Uterus (tissue), 4 donors: ENCODE results near the gene MORN3. TPM values are rescaled to one million over a fixed set of nuclear protein-coding genes. Genes with fewer than 3 reads are reported as not detected.

Experiments used
- DNase-seq, 2 donors: peaks; one replicate each; pipeline ENCODE4 v3.0.0-alpha.2; 2019 to 2020
- H3K27ac ChIP-seq, 2 donors: fragments of 200-600 bp; sonication (generic); 1 replicate in 1 of 2; 2 replicates in 1 of 2; pipeline ENCODE4 v1.5.1; 2016 to 2018
- H3K27me3 ChIP-seq, 2 donors: fragments of 200-600 bp; sonication (generic); one replicate each; pipeline ENCODE4 v1.5.1; 2018 to 2019; ENCODE audit warnings: control low read depth in 1 of 2
- H3K36me3 ChIP-seq, 2 donors: fragments of 200-600 bp; sonication (generic); one replicate each; pipeline ENCODE4 v1.5.1; 2019; ENCODE audit warnings: control low read depth in 1 of 2
- H3K4me1 ChIP-seq, 2 donors: fragments of 200-600 bp; sonication (generic); one replicate each; pipeline ENCODE4 v1.5.1; 2018 to 2019; ENCODE audit warnings: control low read depth in 1 of 2
- H3K4me3 ChIP-seq, 2 donors: fragments of 200-600 bp; sonication (generic); 1 replicate in 1 of 2; 2 replicates in 1 of 2; pipeline ENCODE4 v1.5.1; 2018 to 2019; ENCODE audit warnings: mild to moderate bottlenecking in 1 of 2
- H3K9me3 ChIP-seq, 2 donors: fragments of 200-600 bp; sonication (generic); one replicate each; pipeline ENCODE4 v1.5.1; 2019; ENCODE audit warnings: control low read depth in 1 of 2
- POLR2A ChIP-seq, 2 donors: fragments of 450-650 bp; IDR thresholded peaks; one replicate each; pipeline ENCODE4 v1.6.1; 2016; ENCODE audit warnings: antibody characterized with exemption in 2 of 2, mild to moderate bottlenecking in 1 of 2, moderate library complexity in 1 of 2
- intact Hi-C: fragments of 100-400 bp; cut with DNase I; formaldehyde crosslinking; loops from one replicate; pipeline ENCODE4 v1.15.1; 2023; ENCODE audit warnings: low total_unique reads
- total RNA-seq, 4 donors: library from RNA; depleted of rRNA in 3 of 4; stranded (reverse); fragments of >200 nt in 3 of 4; gene quantifications; one replicate each; pipeline versions ENCODE4 v1.1.0 to v1.2.4, GENCODE V29; 2014 to 2023
- TF ChIP-seq, protein P1 (sequence below), 4 experiments: fragments of 200-600 bp in 2 of 4; fragments of 450-650 bp in 2 of 4; sonication (generic) in 2 of 4; IDR thresholded peaks; one replicate each; pipeline ENCODE4 v1.5.1; 2016 to 2019; ENCODE audit warnings: antibody characterized with exemption in 4 of 4, mild to moderate bottlenecking in 2 of 4, moderate library complexity in 1 of 4
- donor health status: DM: yes; HTN: yes; CAD: no.

MORN3 gene
- total RNA-seq, 4 donors from 2014 or later = 0.27 to 1.9 TPM; not detected in 2

DNA sequence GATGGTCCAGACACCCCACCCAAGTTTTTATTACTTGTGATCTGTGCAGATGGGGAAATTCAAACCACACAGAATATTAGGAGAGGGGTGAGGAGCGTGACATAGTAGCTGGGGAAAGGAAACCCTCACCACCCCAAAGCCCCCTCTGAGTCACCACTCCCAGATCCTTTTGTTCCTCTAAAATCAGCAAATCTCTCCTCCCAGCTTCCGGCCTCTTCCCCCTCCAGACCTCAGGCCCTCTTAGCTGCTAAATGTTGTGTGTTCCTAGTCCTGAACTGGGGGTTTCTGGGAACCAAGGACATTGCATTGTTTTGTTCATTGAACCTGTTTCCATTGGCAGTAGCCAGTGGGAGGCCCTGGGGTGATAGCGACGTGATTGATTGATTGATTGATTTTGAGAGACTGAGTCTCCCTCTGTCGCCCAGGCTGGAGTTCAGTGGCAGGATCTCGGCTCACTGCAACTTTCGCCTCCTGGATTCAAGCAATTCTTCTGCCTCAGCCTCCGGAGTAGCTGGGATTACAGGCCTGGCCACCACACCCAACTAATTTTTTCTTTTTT, 49.0 kb downstream of the MORN3 start:
- H3K27me3 ChIP-seq = no peaks in the 10 kb centered on the region
- no peaks in the 10 kb centered on the region for H3K4me1 ChIP-seq
- no peak for DNase-seq
- no peaks in the 10 kb centered on the region for H3K9me3 ChIP-seq
- intact Hi-C loops = loop anchor here (10.0 kb wide), 1 partner anchor 66 kb away; no protein-coding TSS in a partner anchor
- no peaks in the 10 kb centered on the region for H3K36me3 ChIP-seq
- H3K4me3 ChIP-seq = no peak overlapping the region
- H3K27ac ChIP-seq = no peak overlapping the region
- TF ChIP-seq POLR2A (IDR thresholded peaks at IDR 0.05) = no peak
- TF ChIP-seq, protein P1, sequence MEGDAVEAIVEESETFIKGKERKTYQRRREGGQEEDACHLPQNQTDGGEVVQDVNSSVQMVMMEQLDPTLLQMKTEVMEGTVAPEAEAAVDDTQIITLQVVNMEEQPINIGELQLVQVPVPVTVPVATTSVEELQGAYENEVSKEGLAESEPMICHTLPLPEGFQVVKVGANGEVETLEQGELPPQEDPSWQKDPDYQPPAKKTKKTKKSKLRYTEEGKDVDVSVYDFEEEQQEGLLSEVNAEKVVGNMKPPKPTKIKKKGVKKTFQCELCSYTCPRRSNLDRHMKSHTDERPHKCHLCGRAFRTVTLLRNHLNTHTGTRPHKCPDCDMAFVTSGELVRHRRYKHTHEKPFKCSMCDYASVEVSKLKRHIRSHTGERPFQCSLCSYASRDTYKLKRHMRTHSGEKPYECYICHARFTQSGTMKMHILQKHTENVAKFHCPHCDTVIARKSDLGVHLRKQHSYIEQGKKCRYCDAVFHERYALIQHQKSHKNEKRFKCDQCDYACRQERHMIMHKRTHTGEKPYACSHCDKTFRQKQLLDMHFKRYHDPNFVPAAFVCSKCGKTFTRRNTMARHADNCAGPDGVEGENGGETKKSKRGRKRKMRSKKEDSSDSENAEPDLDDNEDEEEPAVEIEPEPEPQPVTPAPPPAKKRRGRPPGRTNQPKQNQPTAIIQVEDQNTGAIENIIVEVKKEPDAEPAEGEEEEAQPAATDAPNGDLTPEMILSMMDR (IDR thresholded peaks at IDR 0.05) = no peak

DNA sequence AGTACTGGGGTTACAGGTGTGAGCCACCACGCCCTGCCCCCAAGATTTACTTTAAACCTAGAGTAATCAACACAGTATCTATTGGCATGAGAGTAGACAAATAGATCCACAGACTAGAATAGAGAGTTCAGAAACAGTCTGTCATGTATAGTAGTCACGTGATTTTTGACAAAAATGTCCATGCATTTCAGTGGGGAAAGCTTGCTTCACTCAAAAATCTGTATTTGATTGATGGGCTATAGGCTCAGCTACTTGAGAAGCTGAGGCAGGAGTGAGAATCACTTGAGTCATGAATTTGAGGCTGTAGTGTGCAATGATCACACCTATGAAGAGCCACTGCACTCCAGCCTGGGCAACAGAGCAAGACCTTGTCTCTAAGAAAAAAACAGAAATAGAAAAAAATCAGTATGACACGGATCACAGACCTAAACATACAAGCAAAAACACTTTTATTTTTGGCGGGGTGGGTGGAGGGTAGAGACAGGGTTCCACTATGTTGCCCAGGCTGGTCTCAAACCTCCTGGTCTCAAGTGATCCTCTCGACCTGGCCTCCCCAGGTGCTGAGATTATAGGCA, 50.7 kb downstream of the MORN3 start:
- H3K27ac ChIP-seq = no peak overlapping the region
- no peaks in the 10 kb centered on the region for H3K27me3 ChIP-seq
- TF ChIP-seq, protein P1 (IDR thresholded peaks at IDR 0.05) = no peak
- TF ChIP-seq POLR2A (IDR thresholded peaks at IDR 0.05) = no peak
- no peaks in the 10 kb centered on the region for H3K36me3 ChIP-seq
- intact Hi-C loops = no loop called here
- H3K4me1 ChIP-seq = no peaks in the 10 kb centered on the region
- no peak overlapping the region for H3K4me3 ChIP-seq
- H3K9me3 ChIP-seq = no peaks in the 10 kb centered on the region
- DNase-seq = no peak

GRCh38 chr12:121614872-121615467, 54.5 kb downstream of the MORN3 start:
- no peaks in the 10 kb centered on the region for H3K36me3 ChIP-seq
- no peak overlapping the region for H3K4me3 ChIP-seq
- H3K27me3 ChIP-seq = no peaks in the 10 kb centered on the region
- DNase-seq = no peak
- intact Hi-C loops = no loop called here
- H3K9me3 ChIP-seq = no peaks in the 10 kb centered on the region
- TF ChIP-seq, protein P1 (IDR thresholded peaks at IDR 0.05) = no peak
- TF ChIP-seq POLR2A (IDR thresholded peaks at IDR 0.05) = no peak
- peaks cover 0 to 4% of the 10 kb centered on the region in 2 donors for H3K4me1 ChIP-seq
- no peak overlapping the region for H3K27ac ChIP-seq

- peaks cover 0 to 4% of the 10 kb centered on the region in 2 donors for H3K4me1 ChIP-seq
- DNase-seq = no peak
- H3K27me3 ChIP-seq = no peaks in the 10 kb centered on the region
- no peak overlapping the region for H3K4me3 ChIP-seq
- TF ChIP-seq POLR2A (IDR thresholded peaks at IDR 0.05) = no peak
- TF ChIP-seq, protein P1 (IDR thresholded peaks at IDR 0.05) = no peak
- intact Hi-C loops = no loop called here
- no peak overlapping the region for H3K27ac ChIP-seq
- H3K36me3 ChIP-seq = no peaks in the 10 kb centered on the region
- H3K9me3 ChIP-seq = no peaks in the 10 kb centered on the region
Measured at GRCh38 chr12:121613462-121613861, 56.0 kb downstream of the MORN3 start.

- TF ChIP-seq, protein P1 (IDR thresholded peaks at IDR 0.05) = no peak
- TF ChIP-seq POLR2A (IDR thresholded peaks at IDR 0.05) = no peak
- DNase-seq = peak; percentile 24
Measured at GRCh38 chr12:121611306-121611705, 58.1 kb downstream of the MORN3 start.

More at GRCh38 chr12:121611306-121611705, 58.1 kb downstream of the MORN3 start:
- peak overlapping the region; percentile 78 to 82 for H3K27ac ChIP-seq
- H3K9me3 ChIP-seq = no peaks in the 10 kb centered on the region
- peaks cover 0 to 4% of the 10 kb centered on the region in 2 donors for H3K4me1 ChIP-seq
- H3K4me3 ChIP-seq = no peak overlapping the region
- intact Hi-C loops = no loop called here
- H3K27me3 ChIP-seq = no peaks in the 10 kb centered on the region
- H3K36me3 ChIP-seq = no peaks in the 10 kb centered on the region
